Smooth muscle cell (in vitro differentiated cells): ENCODE results near the gene NRBF2. TPM values are rescaled to one million over a fixed set of nuclear protein-coding genes. Genes with fewer than 3 reads are reported as not detected.

Experiments
- DNase-seq: peaks from one replicate; lab custom pipeline; 2025; ENCODE audit not compliant: unreplicated experiment; lab: John Stamatoyannopoulos, UW
- H2AFZ ChIP-seq: fragments of 200-600 bp; sonication (generic); 2 replicates; pipeline ENCODE4 v1.6.0; 2016; ENCODE audit warnings: antibody characterized with exemption, low read depth, mild to moderate bottlenecking
- H3F3A ChIP-seq: fragments of 200-600 bp; sonication (generic); 2 replicates; pipeline ENCODE4 v1.6.0; 2017; ENCODE audit warnings: antibody characterized with exemption, low read depth
- H3K27ac ChIP-seq: fragments of 200-600 bp; sonication (generic); 2 replicates; pipeline ENCODE4 v1.5.1; 2016; ENCODE audit warnings: low read depth, mild to moderate bottlenecking
- H3K27me3 ChIP-seq: fragments of 200-600 bp; sonication (generic); 2 replicates; pipeline ENCODE4 v1.6.1; 2016; ENCODE audit warnings: low read depth, mild to moderate bottlenecking
- H3K36me3 ChIP-seq: fragments of 200-600 bp; sonication (generic); 2 replicates; pipeline ENCODE4 v1.5.1; 2016; ENCODE audit warnings: low read depth
- H3K4me1 ChIP-seq: fragments of 200-600 bp; sonication (generic); 2 replicates; pipeline ENCODE4 v1.5.1; 2016; ENCODE audit warnings: low read depth
- H3K4me2 ChIP-seq: fragments of 200-600 bp; sonication (generic); 2 replicates; pipeline ENCODE4 v1.6.0; 2016; ENCODE audit warnings: mild to moderate bottlenecking
- H3K4me3 ChIP-seq: fragments of 200-600 bp; sonication (generic); 2 replicates; pipeline ENCODE4 v1.5.1; 2016; ENCODE audit warnings: mild to moderate bottlenecking
- H3K79me2 ChIP-seq: fragments of 200-600 bp; sonication (generic); 2 replicates; pipeline ENCODE4 v1.6.0; 2016; ENCODE audit warnings: low read depth, mild to moderate bottlenecking
- H3K9ac ChIP-seq: fragments of 200-600 bp; sonication (generic); 2 replicates; pipeline ENCODE4 v1.6.0; 2016; ENCODE audit warnings: low read depth
- H3K9me3 ChIP-seq: fragments of 200-600 bp; sonication (generic); replicated peaks from 2 replicates; pipeline ENCODE4 v1.5.1; 2016; ENCODE audit warnings: low read depth
- H4K20me1 ChIP-seq: fragments of 200-600 bp; sonication (generic); 2 replicates; pipeline ENCODE4 v1.6.0; 2016; ENCODE audit warnings: low read depth
- CTCF ChIP-seq: fragments of 200-600 bp; sonication (generic); IDR thresholded peaks from 2 replicates; pipeline ENCODE4 v1.5.1; 2017; ENCODE audit warnings: borderline replicate concordance, mild to moderate bottlenecking, antibody characterized with exemption; ENCODE audit not compliant: insufficient read depth, poor library complexity, severe bottlenecking
- WGBS: methylation state at CpG from one replicate; pipeline ENCODE4 v1.1.7; 2016; ENCODE audit warnings: low lambda C conversion rate; 5-methylcytosine and 5-hydroxymethylcytosine counted together
- polyA plus RNA-seq: library from polyadenylated mRNA; unstranded; fragments of >200 nt; fragmentation: Nextera tagmentation; extraction: Ambion mirVana; gene quantifications from 2 replicates; pipeline ENCODE4 v1.2.1, GENCODE V29; 2016
- total RNA-seq: library from RNA; depleted of rRNA; stranded (reverse); fragments of >200 nt; gene quantifications from 2 replicates; pipeline ENCODE4 v1.2.3, GENCODE V29; 2014

NRBF2 gene
- total and polyA plus RNA-seq, 2 experiments from 2014 or later = 61.9 to 65.5 TPM

- Histone ChIP-seq H2AFZ (no peak overlapping the region), H3K9me3 (no peaks in the 10 kb centered on the region), H3K4me1 (no peaks in the 10 kb centered on the region), H3K36me3 (peaks cover 16% of the 10 kb centered on the region), H3K9ac (no peak overlapping the region), H3F3A (peaks cover 4% of the 10 kb centered on the region), H3K4me2 (no peak overlapping the region), H3K79me2 (peaks cover 8% of the 10 kb centered on the region), H3K4me3 (no peak overlapping the region), H3K27ac (peak overlapping the region; percentile 2), H4K20me1 (no peaks in the 10 kb centered on the region), H3K27me3 (no peaks in the 10 kb centered on the region)
- no peak for DNase-seq
- 71% methylated on average over 1 of the region's 1 CpG for WGBS
- no peak for TF ChIP-seq CTCF
These were observed 38.2 kb downstream of the NRBF2 start for GRCh38 chr10:63171255-63171855.

DNA sequence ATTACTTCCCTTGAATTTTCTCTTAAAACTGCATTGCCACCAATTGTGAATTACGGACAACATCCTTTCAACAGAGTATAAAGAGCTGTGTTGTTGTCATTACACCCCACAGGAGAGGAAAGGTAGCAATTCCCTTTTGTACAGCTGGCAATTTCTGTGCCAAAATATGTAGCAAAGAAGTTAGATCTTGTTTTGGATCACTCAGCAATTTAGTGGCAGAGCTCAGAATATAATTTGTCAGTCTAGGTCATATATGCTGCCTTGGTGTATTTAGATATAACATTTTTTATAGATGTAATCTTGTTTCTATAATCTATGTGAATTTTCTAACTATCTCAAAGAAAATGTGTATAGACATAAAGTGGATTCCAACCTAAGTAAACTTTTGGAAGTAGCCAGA is 38.8 kb downstream of the NRBF2 start:
- H3K27ac ChIP-seq = no peak overlapping the region
- H3K4me2 ChIP-seq = no peak overlapping the region
- peaks cover 8% of the 10 kb centered on the region for H3K79me2 ChIP-seq
- H3K27me3 ChIP-seq = no peaks in the 10 kb centered on the region
- H3K36me3 ChIP-seq = peaks cover 21% of the 10 kb centered on the region
- peaks cover 4% of the 10 kb centered on the region for H3F3A ChIP-seq
- H3K4me3 ChIP-seq = no peak overlapping the region
- no peak overlapping the region for H2AFZ ChIP-seq
- no peak for TF ChIP-seq CTCF
- no peaks in the 10 kb centered on the region for H3K9me3 ChIP-seq
- no peaks in the 10 kb centered on the region for H3K4me1 ChIP-seq
- 97% methylated on average over 1 of the region's 1 CpG for WGBS
- no peak overlapping the region for H3K9ac ChIP-seq
- DNase-seq = no peak
- H4K20me1 ChIP-seq = no peaks in the 10 kb centered on the region

DNA sequence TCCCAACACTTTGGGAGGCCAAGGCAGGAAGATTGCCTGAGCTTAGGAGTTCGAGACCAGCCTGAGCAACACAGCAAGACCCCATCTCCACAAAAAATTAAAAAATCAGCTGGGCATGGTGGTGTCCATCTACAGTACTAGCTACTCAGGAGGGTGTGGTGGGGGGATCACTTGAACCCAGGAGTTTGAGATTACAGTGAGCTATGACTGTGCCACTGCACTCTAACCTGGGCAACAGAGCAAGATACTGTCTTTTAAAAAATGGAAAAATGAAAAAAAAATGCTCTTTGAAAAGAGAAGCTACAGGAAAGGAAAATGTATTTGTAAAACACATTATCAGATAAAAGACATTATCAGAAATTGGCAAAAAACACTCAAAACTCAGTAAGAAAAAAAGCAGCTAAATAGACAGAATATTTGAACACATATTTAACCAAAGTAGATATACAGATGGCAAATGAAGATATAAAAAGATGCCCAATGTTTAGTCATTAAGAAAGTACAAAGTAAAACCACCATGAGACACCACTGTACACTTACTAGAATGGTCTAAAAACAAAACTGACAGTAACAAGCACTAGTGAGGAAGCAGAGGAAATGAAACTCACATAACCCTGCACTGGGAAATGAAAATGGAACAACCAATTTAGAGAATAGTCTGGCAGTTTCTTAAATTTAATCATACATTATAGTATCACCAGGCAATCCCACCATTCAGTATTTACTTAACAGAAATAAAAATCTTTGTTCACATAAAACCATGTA is 40.5 kb downstream of the NRBF2 start:
- Histone ChIP-seq H3K27ac (no peak overlapping the region), H3K36me3 (peaks cover 30% of the 10 kb centered on the region)

More for the DNA sequence above, 40.5 kb downstream of the NRBF2 start:
- Histone ChIP-seq H3K9ac (no peak overlapping the region), H3K9me3 (no peaks in the 10 kb centered on the region), H3K4me2 (no peak overlapping the region), H4K20me1 (no peaks in the 10 kb centered on the region), H3K27me3 (no peaks in the 10 kb centered on the region), H2AFZ (no peak overlapping the region), H3F3A (peaks cover 4% of the 10 kb centered on the region), H3K4me3 (no peak overlapping the region), H3K4me1 (no peaks in the 10 kb centered on the region), H3K79me2 (peaks cover 8% of the 10 kb centered on the region)
- no peak for TF ChIP-seq CTCF
- DNase-seq = no peak
- 93% methylated on average over 1 of the region's 1 CpG for WGBS
